Heart right ventricle (tissue), 16 donors: Measurements from ENCODE around the gene ARL6IP4. TPM values are rescaled to one million over a fixed set of nuclear protein-coding genes. Genes with fewer than 3 reads are reported as not detected.

Experiments
- ATAC-seq, 8 donors: fragments of 200-7000 bp; cut with Tn5 transposase; one replicate each; pipeline ENCODE4 v1.9.1; 2020; ENCODE audit warnings: mild to moderate bottlenecking in 8 of 8, moderate library complexity in 8 of 8, moderate number of reproducible peaks in 1 of 8
- DNase-seq, 2 donors: peaks; one replicate each; pipeline ENCODE4 v3.0.0-alpha.2; 2020
- H3K27ac ChIP-seq, 10 donors: fragments of 200-600 bp; sonication (generic) in 2 of 10; one replicate each; pipeline versions ENCODE4 v1.5.0 to v1.8.0; 2020 to 2022; ENCODE audit warnings: mild to moderate bottlenecking in 3 of 10
- H3K27me3 ChIP-seq, 7 donors: fragments of 200-600 bp; one replicate each; pipeline ENCODE4 v1.8.0; 2021 to 2022; ENCODE audit warnings: mild to moderate bottlenecking in 2 of 7
- H3K36me3 ChIP-seq, 9 donors: fragments of 200-600 bp; sonication (generic) in 1 of 9; one replicate each; pipeline versions ENCODE4 v1.5.0 to v1.8.0; 2020 to 2022; ENCODE audit warnings: mild to moderate bottlenecking in 2 of 9
- H3K4me1 ChIP-seq, 9 donors: fragments of 200-600 bp; sonication (generic) in 1 of 9; one replicate each; pipeline versions ENCODE4 v1.5.0 to v1.8.0; 2020 to 2022; ENCODE audit warnings: mild to moderate bottlenecking in 4 of 9
- H3K4me3 ChIP-seq, 10 donors: fragments of 200-600 bp; sonication (generic) in 2 of 10; one replicate each; pipeline versions ENCODE4 v1.5.0 to v1.8.0; 2020 to 2022; ENCODE audit warnings: mild to moderate bottlenecking in 7 of 10, moderate library complexity in 2 of 10
- H3K9me3 ChIP-seq, 11 donors: fragments of 200-600 bp in 10 of 11; sonication (generic) in 2 of 11; one replicate each; pipeline versions ENCODE4 v1.5.0 to v1.8.0; 2013 to 2022; ENCODE audit warnings: mild to moderate bottlenecking in 2 of 11, control low read depth in 1 of 11, moderate library complexity in 1 of 11
- CTCF ChIP-seq, 9 donors: fragments of 200-600 bp; sonication (generic) in 2 of 9; IDR thresholded peaks; one replicate each; pipeline versions ENCODE4 v1.5.0 to v1.8.0; 2021 to 2022; ENCODE audit warnings: antibody characterized with exemption in 9 of 9, mild to moderate bottlenecking in 5 of 9, moderate library complexity in 1 of 9
- WGBS, 2 donors: extraction: QIAGEN DNeasy Blood & Tissue Kit; methylation state at CpG; one replicate each; pipeline ENCODE4 v1.1.7; 2013; ENCODE audit warnings: inconsistent platforms in 1 of 2; 5-methylcytosine and 5-hydroxymethylcytosine counted together
- intact Hi-C, 10 donors: fragments of 100-400 bp; cut with DNase I; formaldehyde crosslinking; loops; one replicate each; pipeline versions ENCODE4 v1.11.1 to v1.14.2; 2022
- polyA plus RNA-seq, 2 donors: library from polyadenylated mRNA; stranded (reverse); fragments of 200-250 nt; gene quantifications; one replicate each; pipeline ENCODE4 v1.2.3, GENCODE V29; 2013
- total RNA-seq, 10 donors: library from RNA; stranded (reverse); fragmentation: NEBNext Ultra II Directional in 3 of 10; extraction: Animal tissue kit (Norgen Biotek cat#: 25700) in 3 of 10; gene quantifications; one replicate each; pipeline versions ENCODE4 v1.2.1 to v1.2.4, GENCODE V29; 2021 to 2023
- donor health status: Arrhythmogenic right ventricular cardiomyopathy.
- donor health status: ischemic (EF 13 %, LVEDD 7.1; RV severe dilation, severe dysfunction).
- donor health status: healthy with polysubstance abuse.
- donor health status: DM: no; HTN: yes; CAD: no.
- donor health status: DM: no; HTN: no; CAD: no.
- donor health status: ischemic (EF 25% LVEDD 6.9; RV normal size, moderate dysfunction).
- donor health status: ischemic (EF 25% LVEDD 5.7; RV mildly dilated, moderate dysfunction).
- donor health status: healthy.
- donor health status: DM: yes; HTN: yes; CAD: no.
- donor health status: Ischemic cardiomyopathy.
- donor health status: ischemic (EF 35%, LVEDD 5.7; RV mildly dilated, moderate dysfunction).
- donor health status: nonischemic (EF 11% LVEDD 7.7; RV severe dilation, severe dysfunction).
- donor health status: DM: yes; HTN: yes; CAD: no.
- donor health status: PGD.
- donor health status: ischemic (EF 29% LVEDD 5.4; RV normal size, mild dysfunction).
- donor health status: nonischemic (EF 23%, LVEDD 6.1; RV moderate dilation, normal function).

ARL6IP4 gene
- total and polyA plus RNA-seq, 12 donors, result 125 to 319 (median 145) TPM

DNA sequence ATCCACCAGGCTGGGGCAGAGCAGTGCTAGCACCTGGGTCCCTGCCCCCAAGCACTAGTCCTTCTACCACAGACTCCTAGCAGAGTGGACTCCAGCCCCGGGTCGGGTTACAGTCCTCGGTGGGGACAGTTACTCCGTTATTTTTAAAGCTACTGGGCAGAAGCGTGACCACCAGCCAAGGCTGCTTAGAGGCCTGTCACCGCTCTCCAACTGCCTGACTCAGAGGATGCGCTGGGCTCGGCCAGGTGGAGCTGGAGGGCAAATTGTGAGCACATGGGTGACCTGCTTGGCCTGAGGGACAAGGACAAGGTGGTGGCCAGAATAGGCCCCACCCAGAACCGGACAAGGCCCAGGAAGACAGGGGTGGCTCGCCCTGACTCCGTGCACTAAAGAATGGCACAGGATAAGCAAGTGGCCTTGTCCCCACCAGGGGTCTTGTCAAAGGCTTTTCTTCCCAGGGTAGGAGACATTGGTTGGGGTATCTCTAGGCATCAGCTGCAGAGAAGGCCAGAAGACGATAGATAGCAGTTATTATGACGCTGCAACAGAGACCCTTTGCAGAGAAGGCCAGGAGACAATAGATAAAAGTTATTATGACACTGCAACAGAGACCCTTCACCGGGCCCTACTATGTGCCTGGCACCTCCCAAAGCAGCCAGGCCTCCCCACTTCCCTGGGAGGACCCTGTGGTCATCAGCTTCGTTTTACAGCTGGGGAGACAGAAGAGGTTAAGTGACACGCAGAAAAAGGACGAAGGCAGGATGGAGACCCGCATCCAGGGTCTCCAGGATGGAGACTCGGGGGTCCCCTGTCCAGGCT lies 15.8 kb upstream of the ARL6IP4 start:
- Histone ChIP-seq H3K4me1 (peaks cover 11 to 57% (median 38%) of the 10 kb centered on the region in 9 donors), H3K4me3 (peak overlapping the region in 6 of 10 donors; percentile 51 to 94 (median 73)), H3K36me3 (peaks cover 0 to 10% (median 3%) of the 10 kb centered on the region in 9 donors), H3K27ac (peak overlapping the region in 2 of 10 donors; percentile 74 to 75), H3K9me3 (no peaks in the 10 kb centered on the region), H3K27me3 (no peaks in the 10 kb centered on the region)
- ATAC-seq (no peak), DNase-seq (no peak)
- intact Hi-C loops, result loop anchor here in 2 of 10 donors (5.0 kb wide), 2 partner anchors 268 to 273 kb away; partner anchors contain the start of genes MPHOSPH9 (in 1 of the 2) and MTRFR (in 1 of the 2)
- WGBS, 2 donors, result 79 to 84% methylated on average over 19 of the region's 19 CpGs
- no peak for TF ChIP-seq CTCF (IDR thresholded peaks at IDR 0.05)

DNA sequence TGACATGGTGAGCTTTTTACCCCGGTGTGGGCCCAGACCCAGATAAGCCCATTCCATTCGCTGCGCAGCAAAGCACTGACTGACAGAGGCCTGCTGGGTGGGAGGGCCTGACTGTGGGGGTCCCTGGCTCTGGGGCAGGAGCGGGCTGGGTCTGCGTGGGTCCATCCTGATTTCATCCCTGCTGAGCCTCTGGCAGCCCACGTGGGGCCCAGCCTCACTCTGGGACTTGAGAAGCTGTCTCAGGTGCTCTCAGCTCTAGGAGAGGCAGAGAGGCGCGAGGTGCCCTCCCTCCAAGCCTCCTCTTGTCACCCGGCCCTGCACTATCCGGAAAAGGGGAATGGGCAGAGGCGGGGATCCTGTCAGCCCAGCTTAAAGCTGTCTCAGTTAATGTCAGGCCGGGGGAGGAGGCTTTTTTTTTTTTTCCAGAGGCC lies 15.1 kb upstream of the ARL6IP4 start:
- Histone ChIP-seq H3K27me3 (no peaks in the 10 kb centered on the region), H3K4me3 (peak overlapping the region; percentile 42 to 94 (median 66)), H3K4me1 (peaks cover 11 to 57% (median 38%) of the 10 kb centered on the region in 9 donors), H3K27ac (peak overlapping the region in 9 of 10 donors; percentile 24 to 75 (median 62)), H3K9me3 (no peaks in the 10 kb centered on the region), H3K36me3 (peaks cover 0 to 3% (median 0%) of the 10 kb centered on the region in 9 donors)
- intact Hi-C loops, result loop anchor here in 2 of 10 donors (5.0 kb wide), 2 partner anchors 267 to 272 kb away; partner anchors contain the start of genes MPHOSPH9 (in 1 of the 2) and MTRFR (in 1 of the 2)
- ATAC-seq, result peak in 4 of 8 donors; percentile 0 to 6 (median 2)
- DNase-seq, result no peak
- whole genome bisulfite sequencing, 2 donors, result 49 to 56% methylated on average over 12 of the region's 12 CpGs
- TF ChIP-seq CTCF (IDR thresholded peaks at IDR 0.05), result no peak

DNA sequence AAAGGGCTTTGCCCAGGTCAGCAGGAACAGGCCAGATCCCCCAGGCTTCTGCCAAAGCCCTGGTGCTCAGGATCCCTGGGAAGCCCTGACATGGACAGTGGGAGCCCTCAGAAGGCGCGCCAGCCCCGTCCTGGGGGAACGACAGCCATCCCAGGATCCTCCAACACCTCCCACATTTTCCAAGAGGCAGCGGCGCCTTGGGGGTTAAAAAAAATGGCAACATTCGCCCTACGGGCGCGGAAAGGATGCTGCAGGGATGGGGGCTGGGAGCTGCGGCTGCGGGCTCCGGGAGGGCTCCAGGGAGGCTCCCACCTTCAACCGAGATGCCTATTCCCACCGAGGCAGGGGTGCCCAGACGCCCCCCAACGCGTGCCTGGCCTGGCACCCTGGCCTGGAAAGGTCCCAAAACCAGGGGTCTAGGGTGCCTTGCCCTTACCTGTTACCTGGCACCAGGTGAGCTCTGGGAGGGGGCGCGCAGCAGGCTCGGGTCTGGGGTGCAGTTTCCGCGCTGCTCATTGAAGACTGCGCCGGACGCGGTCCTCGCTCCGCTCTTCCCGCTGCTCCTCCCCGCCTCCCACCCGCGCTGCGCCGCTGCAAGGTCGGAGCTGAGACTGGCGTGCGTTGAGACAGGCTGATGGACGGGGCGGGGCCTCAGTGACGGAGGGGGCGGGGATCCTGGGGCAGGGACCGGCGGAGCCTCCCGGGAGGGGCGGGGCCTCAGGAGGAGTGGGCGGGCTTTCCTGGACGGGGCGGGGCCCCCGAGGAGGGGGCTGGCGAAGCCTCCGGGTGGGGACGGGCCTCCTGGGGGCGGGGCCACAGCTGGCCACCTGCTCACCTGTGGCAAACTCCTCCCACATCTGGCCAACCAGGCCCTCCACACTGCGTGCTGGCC lies 14.4 kb upstream of the ARL6IP4 start, which contains the start of gene ABCB9:
TSS of gene ABCB9 (minus strand) at position 613 of the 892 bp plus-strand sequence. CDS start 6,228 bp downstream, outside the sequence.
- Histone ChIP-seq H3K36me3 (no peaks in the 10 kb centered on the region), H3K27me3 (no peaks in the 10 kb centered on the region), H3K4me1 (peaks cover 11 to 57% (median 38%) of the 10 kb centered on the region in 9 donors), H3K27ac (peak within 1 kb of the TSS in 9 of 10 donors; percentile 24 to 75 (median 62)), H3K4me3 (peak within 1 kb of the TSS; percentile 42 to 94 (median 66)), H3K9me3 (no peaks in the 10 kb centered on the region)
- WGBS, 2 donors, result 4% methylated on average over 55 of the region's 55 CpGs
- intact Hi-C loops, result loop anchor here in 2 of 10 donors (5.0 kb wide), 2 partner anchors 266 to 271 kb away; partner anchors contain the start of genes MPHOSPH9 (in 1 of the 2) and MTRFR (in 1 of the 2)
- TF ChIP-seq CTCF (IDR thresholded peaks at IDR 0.05), result no peak
- DNase-seq (peak; percentile 94 to 95), ATAC-seq (peak; percentile 87 to 98 (median 93))
